GM19468 (cell line): ENCODE data around the gene DAZAP1.

Experiments used
- ATAC-seq: cut with Tn5 transposase; IDR thresholded peaks from one replicate; pipeline ENCODE4 v1.9.1; 2021; ENCODE audit warnings: mild to moderate bottlenecking, moderate library complexity, moderate number of reproducible peaks; ENCODE audit not compliant: unreplicated experiment; ENCODE audit errors: extremely low read depth

Gene DAZAP1

GRCh38 chr19:1392407-1392806, 15.0 kb upstream of the DAZAP1 start:
- no peak for ATAC-seq

DNA sequence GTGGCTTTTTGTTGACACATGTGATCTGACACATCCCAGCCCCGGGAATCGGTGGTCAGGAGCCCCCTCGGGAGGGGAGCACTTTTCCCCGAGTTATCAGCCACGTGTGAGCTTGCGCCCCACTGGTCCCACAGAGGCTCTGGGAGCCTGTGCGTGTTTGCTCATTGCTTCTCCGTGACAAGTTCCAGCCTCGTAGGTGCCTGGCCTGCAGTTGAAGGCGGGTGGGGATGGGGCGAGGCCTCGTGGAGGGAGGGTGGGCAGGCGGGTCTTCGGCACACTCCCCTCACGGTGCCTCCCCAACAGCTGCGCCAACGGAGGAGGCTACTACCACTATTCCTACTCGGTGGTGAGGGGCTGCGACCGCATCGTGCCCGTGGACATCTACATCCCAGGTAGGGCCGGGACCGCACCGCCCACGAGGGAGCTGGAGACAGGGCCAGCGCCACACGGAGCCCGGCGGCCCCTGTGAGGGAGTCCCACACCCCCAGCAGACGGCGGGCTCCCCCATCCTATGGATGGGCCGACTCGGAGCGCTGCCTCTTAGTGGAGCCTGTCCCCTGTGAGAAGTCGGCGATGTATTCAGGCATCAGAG, 14.4 kb upstream of the DAZAP1 start:
- ATAC-seq = no peak

- no peak for ATAC-seq
Measured at GRCh38 chr19:1393841-1394240, 13.5 kb upstream of the DAZAP1 start.

GRCh38 chr19:1394252-1395193, 12.9 kb upstream of the DAZAP1 start:
- ATAC-seq = no peak

- ATAC-seq = no peak
Measured at GRCh38 chr19:1395194-1396018, 12.0 kb upstream of the DAZAP1 start.

- no peak for ATAC-seq
Measured at GRCh38 chr19:1396019-1396767, 11.2 kb upstream of the DAZAP1 start.

- ATAC-seq = no peak
Measured at GRCh38 chr19:1396768-1397679, 10.4 kb upstream of the DAZAP1 start.

- ATAC-seq = no peak
Measured at GRCh38 chr19:1397838-1398237, 9.5 kb upstream of the DAZAP1 start.

- no peak for ATAC-seq
Measured at GRCh38 chr19:1399079-1399478, 8.3 kb upstream of the DAZAP1 start.

DNA sequence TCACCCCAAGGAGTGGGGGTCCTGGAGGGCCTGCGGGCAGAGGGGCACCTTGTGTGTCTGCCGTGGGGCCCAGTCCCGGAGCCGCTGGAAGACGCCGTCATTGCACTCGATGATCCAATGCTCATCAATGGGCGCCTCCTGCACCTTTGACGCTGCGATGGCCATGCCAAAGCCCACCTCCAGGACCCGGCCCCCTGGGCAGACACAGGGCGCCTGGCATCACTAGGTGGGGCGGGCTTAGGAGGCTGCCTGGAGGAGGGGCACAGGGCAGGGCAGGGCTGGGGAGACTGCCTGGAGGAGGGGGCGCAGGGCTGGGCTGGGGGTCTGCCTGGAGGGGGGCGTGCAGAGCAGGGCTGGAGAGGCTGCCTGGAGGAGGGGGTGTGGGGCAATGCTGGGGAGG, 7.6 kb upstream of the DAZAP1 start:
- ATAC-seq = no peak

GRCh38 chr19:1400281-1401137, 6.9 kb upstream of the DAZAP1 start:
- ATAC-seq = no peak

DNA sequence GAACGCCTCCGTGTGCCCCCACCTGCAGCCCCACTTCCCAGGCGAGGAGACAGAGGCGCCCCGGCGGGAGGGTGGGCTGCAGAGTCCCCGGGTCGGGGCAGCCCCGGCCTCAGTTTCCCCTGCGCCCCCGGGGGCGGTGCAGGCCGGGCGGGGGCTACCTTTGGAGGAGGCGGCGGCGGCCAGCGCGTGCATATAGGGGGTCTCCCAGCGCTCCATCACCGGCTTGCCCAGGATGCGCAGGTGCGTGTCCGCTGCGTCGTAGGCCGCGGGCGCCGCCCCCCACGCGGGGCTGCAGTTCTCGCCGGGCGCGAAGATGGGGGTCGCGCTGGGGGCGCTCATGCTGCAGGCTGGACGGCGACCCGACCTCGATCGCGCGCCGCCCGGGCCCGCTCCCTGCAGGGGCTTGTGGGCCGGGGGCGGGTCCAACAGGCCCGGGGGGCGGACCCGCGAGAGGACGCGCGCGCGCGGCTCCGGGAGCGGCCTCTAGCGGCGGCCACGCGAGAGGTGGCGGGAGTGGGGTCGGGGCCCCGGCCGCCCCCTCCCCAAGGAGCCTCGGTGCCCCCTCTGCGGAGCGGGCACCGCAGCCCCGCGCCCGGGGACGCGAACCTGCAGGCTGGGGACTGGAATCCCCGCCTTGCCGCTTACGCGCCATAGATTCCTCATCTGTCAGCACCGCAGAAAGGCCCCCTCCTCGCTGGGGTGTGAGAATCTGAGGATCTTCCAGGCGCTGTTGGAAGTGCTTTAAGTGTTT, 6.1 kb upstream of the DAZAP1 start, which contains the start of gene GAMT:
Gene GAMT, minus strand, starts transcription at position 405 of the 751 bp plus-strand sequence. Its CDS starts 66 bp downstream, at position 339.
- no peak for ATAC-seq

GRCh38 chr19:1401889-1402217, 5.5 kb upstream of the DAZAP1 start:
- no peak for ATAC-seq

DNA sequence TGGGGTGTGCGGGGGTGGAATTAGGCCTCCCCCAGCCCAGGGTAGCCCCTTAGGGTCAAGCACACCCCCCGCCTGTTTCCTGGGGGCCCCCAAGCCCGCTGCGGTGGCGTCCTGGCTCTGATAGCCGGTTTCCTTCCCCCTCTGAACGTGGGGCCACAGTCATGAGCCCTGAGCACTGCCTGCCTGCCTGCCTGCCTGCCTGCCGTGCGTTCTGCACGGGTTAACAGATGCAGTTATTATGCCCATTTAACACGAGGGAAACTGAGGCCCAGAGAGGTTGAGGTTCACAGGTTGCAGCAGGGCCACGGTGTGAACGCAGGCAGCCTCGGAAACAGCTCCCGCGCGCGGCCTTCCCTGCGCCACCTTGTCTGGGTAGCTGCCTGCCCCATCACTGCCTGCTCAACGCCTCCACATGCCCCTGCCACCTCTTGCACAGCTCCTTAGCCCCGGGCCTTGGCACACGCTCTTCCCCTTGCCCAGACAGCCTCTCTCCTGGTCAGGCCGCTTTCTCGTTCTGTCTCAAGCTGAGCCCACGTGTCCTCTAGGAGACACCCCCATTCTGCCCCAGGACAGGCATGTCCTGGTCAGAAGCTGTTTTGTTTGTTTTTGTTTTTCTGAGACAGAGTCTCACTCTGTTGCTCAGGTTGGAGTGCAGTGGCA, 4.8 kb upstream of the DAZAP1 start:
- ATAC-seq = no peak

DNA sequence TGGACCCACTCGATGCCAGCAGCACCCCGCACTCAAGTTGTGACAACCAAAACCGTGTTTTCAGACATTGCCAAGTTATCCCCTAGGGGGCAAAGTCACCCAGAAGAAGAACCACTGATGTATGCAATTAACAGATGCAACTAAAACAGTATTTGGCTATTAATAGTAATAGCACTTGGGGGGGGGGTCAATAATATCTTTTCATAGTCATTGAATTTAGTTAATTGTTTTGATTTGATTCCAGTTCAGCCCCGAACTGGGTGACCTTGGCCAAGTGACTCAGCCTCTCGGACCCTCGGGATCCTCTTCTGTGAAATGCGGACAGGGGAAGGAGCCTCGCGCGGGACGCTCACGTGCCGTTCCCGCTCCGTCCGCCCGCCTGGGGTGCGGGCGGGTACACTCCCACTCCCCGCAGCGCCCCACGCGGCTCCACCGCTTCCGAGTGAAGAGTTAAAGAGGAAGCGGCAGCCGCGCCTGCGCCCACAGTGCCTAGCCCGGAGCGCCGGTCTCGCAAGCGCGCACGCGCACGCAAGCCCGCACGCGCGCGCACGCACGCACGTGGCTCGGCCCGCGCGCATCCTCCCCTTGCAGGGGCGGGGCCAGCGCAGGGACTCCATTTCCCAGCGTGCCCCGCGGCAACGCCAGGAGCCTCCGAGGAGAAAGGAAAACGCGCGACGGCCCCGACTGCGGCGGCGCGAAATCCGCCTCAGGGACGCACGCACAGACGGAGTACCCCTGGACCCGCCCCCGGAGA, 435 bp upstream of the DAZAP1 start:
- peak; percentile 77 for ATAC-seq
